ENCODE results near the gene IDUA. TPM values are rescaled to one million over a fixed set of nuclear protein-coding genes. Genes with fewer than 3 reads are reported as not detected.

The IDUA gene
- total and polyA plus RNA-seq, 2 donors (not counting 1 experiment from before 2014, with no cell fraction given) = 57.0 to 67.4 TPM

DNA sequence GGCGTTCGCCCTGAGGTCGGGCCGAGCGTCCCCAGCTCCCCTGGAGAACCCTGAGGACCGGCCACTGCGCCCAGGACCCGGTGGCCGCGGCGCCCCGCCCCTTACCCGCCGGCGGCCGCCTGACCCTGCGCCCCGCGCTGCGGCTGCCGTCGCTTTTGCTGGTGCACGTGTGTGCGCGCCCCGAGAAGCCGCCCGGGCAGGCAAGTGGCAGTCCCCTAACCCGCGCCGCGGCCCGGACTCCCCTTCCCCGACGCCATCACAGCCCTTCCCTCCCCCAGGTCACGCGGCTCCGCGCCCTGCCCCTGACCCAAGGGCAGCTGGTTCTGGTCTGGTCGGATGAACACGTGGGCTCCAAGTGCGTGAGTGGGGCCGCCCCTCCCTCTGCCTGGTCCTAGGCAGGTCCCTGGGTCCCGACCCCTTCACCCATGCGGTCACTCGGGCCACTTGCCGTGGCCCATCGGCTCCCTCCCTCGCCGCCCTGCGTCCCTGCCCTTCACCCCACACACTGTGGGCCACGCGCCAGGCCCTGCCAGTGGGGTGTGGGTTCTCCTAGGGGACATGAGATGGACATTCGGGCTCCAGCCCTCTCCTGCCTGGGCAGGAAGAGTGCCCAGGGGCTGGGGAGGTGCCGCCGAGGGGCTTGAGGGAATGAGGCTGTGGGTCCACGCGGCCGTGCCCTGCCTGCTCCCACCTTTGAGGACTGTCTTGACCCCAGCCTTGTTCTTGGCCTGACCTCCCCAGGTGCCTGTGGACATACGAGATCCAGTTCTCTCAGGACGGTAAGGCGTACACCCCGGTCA lies 16.6 kb downstream of the IDUA start:
- ATAC-seq (ENCODE audit: low read depth) (no peak), DNase-seq (no peak)
- TF ChIP-seq EZH2 (IDR thresholded peaks at IDR 0.05; ENCODE audit: borderline replicate concordance, insufficient read depth, low read depth, low read length, poor library complexity, severe bottlenecking) = no peak
- TF ChIP-seq, protein P1, sequence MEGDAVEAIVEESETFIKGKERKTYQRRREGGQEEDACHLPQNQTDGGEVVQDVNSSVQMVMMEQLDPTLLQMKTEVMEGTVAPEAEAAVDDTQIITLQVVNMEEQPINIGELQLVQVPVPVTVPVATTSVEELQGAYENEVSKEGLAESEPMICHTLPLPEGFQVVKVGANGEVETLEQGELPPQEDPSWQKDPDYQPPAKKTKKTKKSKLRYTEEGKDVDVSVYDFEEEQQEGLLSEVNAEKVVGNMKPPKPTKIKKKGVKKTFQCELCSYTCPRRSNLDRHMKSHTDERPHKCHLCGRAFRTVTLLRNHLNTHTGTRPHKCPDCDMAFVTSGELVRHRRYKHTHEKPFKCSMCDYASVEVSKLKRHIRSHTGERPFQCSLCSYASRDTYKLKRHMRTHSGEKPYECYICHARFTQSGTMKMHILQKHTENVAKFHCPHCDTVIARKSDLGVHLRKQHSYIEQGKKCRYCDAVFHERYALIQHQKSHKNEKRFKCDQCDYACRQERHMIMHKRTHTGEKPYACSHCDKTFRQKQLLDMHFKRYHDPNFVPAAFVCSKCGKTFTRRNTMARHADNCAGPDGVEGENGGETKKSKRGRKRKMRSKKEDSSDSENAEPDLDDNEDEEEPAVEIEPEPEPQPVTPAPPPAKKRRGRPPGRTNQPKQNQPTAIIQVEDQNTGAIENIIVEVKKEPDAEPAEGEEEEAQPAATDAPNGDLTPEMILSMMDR (IDR thresholded peaks at IDR 0.05) = no peak
- Histone ChIP-seq H3K4me1 (ENCODE audit: control insufficient read depth in 2 of 2, insufficient read depth in 2 of 2, low read length in 2 of 2) (peaks cover 23 to 32% of the 10 kb centered on the region in 2 donors), H3K79me2 (ENCODE audit: control insufficient read depth, insufficient read depth, low read length) (no peaks in the 10 kb centered on the region), H3K9ac (ENCODE audit: low read length) (no peak overlapping the region), H3K4me3 (ENCODE audit: control extremely low read depth in 1 of 5, extremely low read depth in 1 of 5, insufficient read depth in 1 of 5, low read depth in 2 of 5, low read length in 4 of 5) (no peak overlapping the region), H3K27ac (ENCODE audit: low read length in 2 of 2) (no peak overlapping the region), H3K9me3 (ENCODE audit: control extremely low read depth in 1 of 3, control insufficient read depth in 2 of 3, insufficient read depth in 1 of 3, low read length in 2 of 3) (peaks cover 0 to 44% (median 0%) of the 10 kb centered on the region in 3 donors), H3K4me2 (replicated peaks; ENCODE audit: low read depth, low read length, poor library complexity, severe bottlenecking) (peak overlapping the region; percentile 33), H2AFZ (ENCODE audit: insufficient read depth, low read depth, low read length, poor library complexity, severe bottlenecking) (no peak overlapping the region), H3K27me3 (replicated peaks in 1 of 4; ENCODE audit: control extremely low read depth in 1 of 4, control insufficient read depth in 3 of 4, insufficient read depth in 4 of 4, low read length in 3 of 4) (peaks cover 0 to 74% (median 31%) of the 10 kb centered on the region in 4 experiments), H3K36me3 (replicated peaks in 1 of 2; ENCODE audit: control extremely low read depth in 1 of 2, control insufficient read depth in 1 of 2, extremely low read depth in 1 of 2, insufficient read depth in 2 of 2, low read length in 1 of 2) (no peaks in the 10 kb centered on the region), H4K20me1 (ENCODE audit: control insufficient read depth, insufficient read depth, low read length, poor library complexity, severe bottlenecking) (no peaks in the 10 kb centered on the region)
- no peak overlapping the region for H3K4me3 Mint-ChIP-seq
- CTCF ChIA-PET = no interaction called here
- H3K4me1 Mint-ChIP-seq = peaks cover 22% of the 10 kb centered on the region
- H3K9me3 Mint-ChIP-seq (ENCODE audit: insufficient read depth) = peaks cover 3% of the 10 kb centered on the region
- POLR2A ChIA-PET = no interaction called here
- no peak overlapping the region for H3K27ac Mint-ChIP-seq
- intact Hi-C loops (cut with micrococcal nuclease) = no loop called here
- H3K27me3 Mint-ChIP-seq = peaks cover 41% of the 10 kb centered on the region
- 32% methylated on average over 51 of the region's 63 CpGs for WGBS (ENCODE audit: insufficient coverage)

- no peaks in the 10 kb centered on the region for H3K36me3 ChIP-seq (replicated peaks in 1 of 2; ENCODE audit: control extremely low read depth in 1 of 2, control insufficient read depth in 1 of 2, extremely low read depth in 1 of 2, insufficient read depth in 2 of 2, low read length in 1 of 2)
- Mint-ChIP-seq H3K9me3 (ENCODE audit: insufficient read depth) (peaks cover 3% of the 10 kb centered on the region), H3K27ac (no peak overlapping the region), H3K27me3 (peaks cover 44% of the 10 kb centered on the region), H3K4me1 (peaks cover 25% of the 10 kb centered on the region), H3K4me3 (no peak overlapping the region)
- 95% methylated on average over 13 of the region's 13 CpGs for WGBS (ENCODE audit: insufficient coverage)
- intact Hi-C loops (cut with micrococcal nuclease) = no loop called here
- H3K9ac ChIP-seq (ENCODE audit: low read length) = no peak overlapping the region
- H3K4me1 ChIP-seq (ENCODE audit: control insufficient read depth in 2 of 2, insufficient read depth in 2 of 2, low read length in 2 of 2) = peaks cover 28 to 35% of the 10 kb centered on the region in 2 donors
- H2AFZ ChIP-seq (ENCODE audit: insufficient read depth, low read depth, low read length, poor library complexity, severe bottlenecking) = no peak overlapping the region
- TF ChIP-seq, protein P1 (IDR thresholded peaks at IDR 0.05) = no peak
- TF ChIP-seq EZH2 (IDR thresholded peaks at IDR 0.05; ENCODE audit: borderline replicate concordance, insufficient read depth, low read depth, low read length, poor library complexity, severe bottlenecking) = no peak
- ChIA-PET CTCF (no interaction called here), POLR2A (no interaction called here)
- H3K27ac ChIP-seq (ENCODE audit: low read length in 2 of 2) = no peak overlapping the region
- peaks cover 0 to 41% (median 0%) of the 10 kb centered on the region in 3 donors for H3K9me3 ChIP-seq (ENCODE audit: control extremely low read depth in 1 of 3, control insufficient read depth in 2 of 3, insufficient read depth in 1 of 3, low read length in 2 of 3)
- DNase-seq = no peak
- H3K4me3 ChIP-seq (ENCODE audit: control extremely low read depth in 1 of 5, extremely low read depth in 1 of 5, insufficient read depth in 1 of 5, low read depth in 2 of 5, low read length in 4 of 5) = no peak overlapping the region
- H3K4me2 ChIP-seq (replicated peaks; ENCODE audit: low read depth, low read length, poor library complexity, severe bottlenecking) = no peak overlapping the region
- H3K27me3 ChIP-seq (replicated peaks in 1 of 4; ENCODE audit: control extremely low read depth in 1 of 4, control insufficient read depth in 3 of 4, insufficient read depth in 4 of 4, low read length in 3 of 4) = peaks cover 0 to 73% (median 32%) of the 10 kb centered on the region in 4 experiments
- no peaks in the 10 kb centered on the region for H4K20me1 ChIP-seq (ENCODE audit: control insufficient read depth, insufficient read depth, low read length, poor library complexity, severe bottlenecking)
- no peak for ATAC-seq (ENCODE audit: low read depth)
- H3K79me2 ChIP-seq (ENCODE audit: control insufficient read depth, insufficient read depth, low read length) = no peaks in the 10 kb centered on the region
Measured at GRCh38 chr4:1004071-1004418, 17.2 kb downstream of the IDUA start.

All from B cell (primary cell).